Measurements from ENCODE around the gene MOBP.

The MOBP gene

GRCh38 chr3:39528844-39529243 is 61.4 kb downstream of the MOBP start:
- Mint-ChIP-seq H3K27me3 (peaks cover 11% of the 10 kb centered on the region), H3K36me3 (no peaks in the 10 kb centered on the region), H3K27ac (no peak overlapping the region), H3K4me3 (no peak overlapping the region), H3K4me1 (no peaks in the 10 kb centered on the region), H3K9me3 (peaks cover 7% of the 10 kb centered on the region)
- DNase-seq (ENCODE audit: low spot score in 2 of 2) (no peak), ATAC-seq (ENCODE audit: low read depth) (no peak)

- no peak for DNase-seq (ENCODE audit: low spot score in 2 of 2)
- peaks cover 11% of the 10 kb centered on the region for H3K27me3 Mint-ChIP-seq
- no peaks in the 10 kb centered on the region for H3K36me3 Mint-ChIP-seq
- H3K4me3 Mint-ChIP-seq = no peak overlapping the region
- ATAC-seq (ENCODE audit: low read depth) = no peak
- peaks cover 8% of the 10 kb centered on the region for H3K9me3 Mint-ChIP-seq
- no peaks in the 10 kb centered on the region for H3K4me1 Mint-ChIP-seq
- no peak overlapping the region for H3K27ac Mint-ChIP-seq
Measured at GRCh38 chr3:39529577-39529976, 62.1 kb downstream of the MOBP start.

GRCh38 chr3:39531066-39531465 is 63.6 kb downstream of the MOBP start:
- no peak for ATAC-seq (ENCODE audit: low read depth)
- no peak overlapping the region for H3K27ac Mint-ChIP-seq
- peaks cover 1% of the 10 kb centered on the region for H3K9me3 Mint-ChIP-seq
- peaks cover 12% of the 10 kb centered on the region for H3K27me3 Mint-ChIP-seq
- H3K4me3 Mint-ChIP-seq = no peak overlapping the region
- no peaks in the 10 kb centered on the region for H3K36me3 Mint-ChIP-seq
- no peak for DNase-seq (ENCODE audit: low spot score in 2 of 2)
- no peaks in the 10 kb centered on the region for H3K4me1 Mint-ChIP-seq

GRCh38 chr3:39531665-39532064 is 64.2 kb downstream of the MOBP start:
- Mint-ChIP-seq H3K36me3 (no peaks in the 10 kb centered on the region), H3K4me1 (no peaks in the 10 kb centered on the region), H3K9me3 (peaks cover 1% of the 10 kb centered on the region), H3K27ac (no peak overlapping the region), H3K27me3 (peaks cover 12% of the 10 kb centered on the region), H3K4me3 (no peak overlapping the region)
- ATAC-seq (ENCODE audit: low read depth) (no peak), DNase-seq (ENCODE audit: low spot score in 2 of 2) (no peak)

GRCh38 chr3:39532777-39533176 is 65.3 kb downstream of the MOBP start:
- Mint-ChIP-seq H3K27me3 (peaks cover 12% of the 10 kb centered on the region), H3K27ac (no peak overlapping the region), H3K4me1 (no peaks in the 10 kb centered on the region), H3K4me3 (no peak overlapping the region), H3K36me3 (no peaks in the 10 kb centered on the region), H3K9me3 (peaks cover 1% of the 10 kb centered on the region)
- no peak for DNase-seq (ENCODE audit: low spot score in 2 of 2)
- no peak for ATAC-seq (ENCODE audit: low read depth)

- DNase-seq (ENCODE audit: low spot score in 2 of 2) (no peak), ATAC-seq (ENCODE audit: low read depth) (no peak)
- Mint-ChIP-seq H3K9me3 (peaks cover 1% of the 10 kb centered on the region), H3K36me3 (no peaks in the 10 kb centered on the region), H3K4me1 (no peaks in the 10 kb centered on the region), H3K27me3 (peaks cover 12% of the 10 kb centered on the region), H3K4me3 (no peak overlapping the region), H3K27ac (no peak overlapping the region)
Measured at GRCh38 chr3:39533226-39533625, 65.7 kb downstream of the MOBP start.

GRCh38 chr3:39540162-39540921 is 72.9 kb downstream of the MOBP start:
- no peak for ATAC-seq (ENCODE audit: low read depth)
- Mint-ChIP-seq H3K4me3 (no peak overlapping the region), H3K4me1 (peaks cover 3% of the 10 kb centered on the region), H3K36me3 (no peaks in the 10 kb centered on the region), H3K27me3 (peaks cover 13% of the 10 kb centered on the region), H3K27ac (no peak overlapping the region), H3K9me3 (peaks cover 2% of the 10 kb centered on the region)
- DNase-seq (ENCODE audit: low spot score in 2 of 2) = no peak

- H3K27me3 Mint-ChIP-seq = peaks cover 9% of the 10 kb centered on the region
- no peaks in the 10 kb centered on the region for H3K36me3 Mint-ChIP-seq
- DNase-seq (ENCODE audit: low spot score in 2 of 2) = no peak
- peaks cover 2% of the 10 kb centered on the region for H3K9me3 Mint-ChIP-seq
- ATAC-seq (ENCODE audit: low read depth) = no peak
- H3K27ac Mint-ChIP-seq = no peak overlapping the region
- no peak overlapping the region for H3K4me3 Mint-ChIP-seq
- H3K4me1 Mint-ChIP-seq = peaks cover 3% of the 10 kb centered on the region
Measured at GRCh38 chr3:39541442-39541841, 74.0 kb downstream of the MOBP start.

GRCh38 chr3:39541917-39542329 is 74.4 kb downstream of the MOBP start:
- Mint-ChIP-seq H3K36me3 (no peaks in the 10 kb centered on the region), H3K4me3 (no peak overlapping the region), H3K27me3 (peaks cover 11% of the 10 kb centered on the region), H3K27ac (no peak overlapping the region), H3K4me1 (peaks cover 3% of the 10 kb centered on the region), H3K9me3 (peaks cover 2% of the 10 kb centered on the region)
- DNase-seq (ENCODE audit: low spot score in 2 of 2) (no peak), ATAC-seq (ENCODE audit: low read depth) (no peak)

- H3K4me1 Mint-ChIP-seq = peaks cover 3% of the 10 kb centered on the region
- H3K27ac Mint-ChIP-seq = no peak overlapping the region
- DNase-seq (ENCODE audit: low spot score in 2 of 2) (no peak), ATAC-seq (ENCODE audit: low read depth) (no peak)
- H3K4me3 Mint-ChIP-seq = no peak overlapping the region
- peaks cover 2% of the 10 kb centered on the region for H3K9me3 Mint-ChIP-seq
- peaks cover 11% of the 10 kb centered on the region for H3K27me3 Mint-ChIP-seq
- H3K36me3 Mint-ChIP-seq = no peaks in the 10 kb centered on the region
Measured at GRCh38 chr3:39542588-39542988, 75.1 kb downstream of the MOBP start.

GRCh38 chr3:39548282-39548681 is 80.8 kb downstream of the MOBP start:
- no peak overlapping the region for H3K27ac Mint-ChIP-seq
- ATAC-seq (ENCODE audit: low read depth) (no peak), DNase-seq (ENCODE audit: low spot score in 2 of 2) (no peak)
- H3K9me3 Mint-ChIP-seq = peaks cover 10% of the 10 kb centered on the region
- no peak overlapping the region for H3K4me3 Mint-ChIP-seq
- no peaks in the 10 kb centered on the region for H3K4me1 Mint-ChIP-seq
- H3K36me3 Mint-ChIP-seq = peaks cover 1% of the 10 kb centered on the region
- peaks cover 16% of the 10 kb centered on the region for H3K27me3 Mint-ChIP-seq

- Mint-ChIP-seq H3K4me1 (no peaks in the 10 kb centered on the region), H3K27me3 (peaks cover 10% of the 10 kb centered on the region), H3K36me3 (peaks cover 1% of the 10 kb centered on the region), H3K27ac (no peak overlapping the region), H3K9me3 (peaks cover 18% of the 10 kb centered on the region), H3K4me3 (no peak overlapping the region)
- ATAC-seq (ENCODE audit: low read depth) = no peak
- no peak for DNase-seq (ENCODE audit: low spot score in 2 of 2)
Measured at GRCh38 chr3:39550354-39551051, 83.0 kb downstream of the MOBP start.
